Fibroblast of upper back skin (primary cell): ENCODE results near the gene MSI2.

ENCODE experiments used
- DNase-seq: peaks from one replicate; pipeline ENCODE4 v3.0.0-alpha.2; 2013

The MSI2 gene

GRCh38 chr17:57466017-57466471 is 209.7 kb downstream of the MSI2 start:
- DNase-seq = no peak

- DNase-seq = peak; percentile 67
These were observed 210.2 kb downstream of the MSI2 start for GRCh38 chr17:57466521-57466920.

GRCh38 chr17:57467226-57467625 is 210.9 kb downstream of the MSI2 start:
- DNase-seq = no peak

DNA sequence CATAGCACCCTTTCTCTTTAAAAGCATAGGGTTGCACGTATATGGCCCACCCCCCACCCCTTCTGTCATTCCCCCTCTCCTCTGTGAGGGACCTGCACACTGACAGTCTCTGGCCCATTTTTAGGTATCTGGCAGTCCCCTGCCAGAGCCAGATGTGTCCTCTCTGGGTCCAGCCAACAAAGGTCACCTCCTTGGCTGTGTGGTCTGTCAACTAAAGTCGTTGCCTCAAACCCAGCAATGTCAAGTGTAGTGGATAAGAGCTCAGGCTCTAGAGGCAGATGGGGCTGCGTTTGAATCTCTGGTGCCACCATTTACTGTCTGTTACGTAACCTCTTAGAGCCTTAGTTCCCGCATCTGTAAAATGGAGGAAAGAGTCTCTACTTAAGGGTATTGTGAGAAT is 211.5 kb downstream of the MSI2 start:
- DNase-seq = no peak

- no peak for DNase-seq
These were observed 212.8 kb downstream of the MSI2 start for GRCh38 chr17:57468932-57469775.

DNA sequence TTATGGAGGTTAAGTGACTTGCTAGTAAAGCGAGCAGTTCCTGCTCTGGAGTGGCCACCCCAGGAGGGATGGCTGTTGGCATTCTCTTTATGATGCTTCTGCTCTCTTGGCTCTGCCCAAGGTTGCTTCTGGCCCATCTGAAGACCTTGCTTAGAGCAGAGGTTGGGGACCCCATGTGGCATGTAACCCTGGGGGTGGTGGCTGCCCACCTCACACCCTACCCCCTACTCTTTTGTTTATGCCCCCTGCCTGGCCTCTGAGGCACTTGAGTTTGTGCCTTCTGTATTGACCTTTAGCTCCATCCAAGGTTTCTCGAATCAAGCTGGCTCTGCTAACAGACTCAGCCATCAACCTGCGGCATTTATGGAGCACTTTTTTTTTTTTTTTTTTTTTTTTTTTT is 214.6 kb downstream of the MSI2 start:
- DNase-seq = no peak

- peak; percentile 21 for DNase-seq
These were observed 215.6 kb downstream of the MSI2 start for GRCh38 chr17:57471868-57472368.

GRCh38 chr17:57475796-57476195 is 219.5 kb downstream of the MSI2 start:
- no peak for DNase-seq

- DNase-seq = no peak
These were observed 221.4 kb downstream of the MSI2 start for GRCh38 chr17:57477522-57478362.

DNA sequence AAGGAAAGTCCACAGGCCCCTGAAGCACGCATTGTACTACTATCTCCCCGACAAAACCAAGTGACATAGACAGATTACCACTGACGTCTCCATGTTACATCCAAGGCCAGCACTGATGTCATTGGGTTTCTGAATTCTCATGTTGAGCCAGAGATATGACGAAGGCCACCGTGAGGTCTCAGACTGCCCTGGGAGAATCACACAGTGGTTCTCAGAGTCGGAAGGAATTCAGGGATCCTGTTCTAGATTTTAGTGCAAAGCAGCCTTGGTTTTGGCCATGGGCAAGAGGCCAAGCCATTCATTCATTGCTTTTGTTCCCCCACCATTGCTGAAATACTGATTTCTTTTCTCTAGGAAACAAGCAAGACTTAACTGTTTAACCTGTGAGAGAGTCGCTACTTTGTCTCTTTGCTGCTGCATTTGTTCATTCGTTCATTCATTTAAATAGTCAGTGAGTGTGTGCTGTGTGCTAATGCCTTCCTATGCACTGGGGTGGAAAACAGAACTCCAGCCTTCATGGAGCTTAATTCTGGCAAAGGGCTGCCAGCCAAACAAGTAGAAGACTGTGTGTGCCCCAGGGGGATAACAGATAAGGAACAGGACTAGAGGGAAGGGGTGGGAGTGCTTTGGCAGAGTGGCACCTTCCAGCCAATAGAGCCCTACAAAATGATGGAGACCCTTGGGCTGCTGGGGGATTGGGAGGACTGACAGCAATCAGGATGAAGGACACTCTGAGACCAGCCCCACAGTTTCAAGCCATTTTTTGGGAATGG is 222.3 kb downstream of the MSI2 start:
- peak; percentile 17 for DNase-seq

- peak; percentile 51 for DNase-seq
These were observed 224.3 kb downstream of the MSI2 start for GRCh38 chr17:57480438-57481196.

- DNase-seq = peak; percentile 100
These were observed 225.6 kb downstream of the MSI2 start for GRCh38 chr17:57481910-57482391.

DNA sequence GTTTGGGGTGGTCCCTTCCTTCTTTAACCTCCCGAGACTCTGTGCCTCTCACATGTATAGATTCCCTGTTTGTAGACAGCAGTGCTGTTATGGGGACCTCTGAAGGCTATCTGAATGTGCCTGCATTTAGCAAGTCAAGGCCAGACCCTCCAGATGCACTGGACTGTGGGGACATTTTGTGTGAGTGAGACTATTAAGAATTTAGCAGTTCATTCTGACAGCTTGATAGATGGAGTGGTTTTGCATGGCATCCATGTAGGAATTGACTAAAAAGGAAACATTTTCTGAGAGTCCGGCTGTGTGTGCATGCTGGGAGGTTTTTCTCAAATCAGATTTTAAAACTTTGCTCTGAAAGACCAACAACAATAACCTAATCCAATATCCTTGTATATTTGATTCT is 226.3 kb downstream of the MSI2 start:
- peak; percentile 76 for DNase-seq

- peak; percentile 90 for DNase-seq
These were observed 227.9 kb downstream of the MSI2 start for GRCh38 chr17:57484081-57484666.

DNA sequence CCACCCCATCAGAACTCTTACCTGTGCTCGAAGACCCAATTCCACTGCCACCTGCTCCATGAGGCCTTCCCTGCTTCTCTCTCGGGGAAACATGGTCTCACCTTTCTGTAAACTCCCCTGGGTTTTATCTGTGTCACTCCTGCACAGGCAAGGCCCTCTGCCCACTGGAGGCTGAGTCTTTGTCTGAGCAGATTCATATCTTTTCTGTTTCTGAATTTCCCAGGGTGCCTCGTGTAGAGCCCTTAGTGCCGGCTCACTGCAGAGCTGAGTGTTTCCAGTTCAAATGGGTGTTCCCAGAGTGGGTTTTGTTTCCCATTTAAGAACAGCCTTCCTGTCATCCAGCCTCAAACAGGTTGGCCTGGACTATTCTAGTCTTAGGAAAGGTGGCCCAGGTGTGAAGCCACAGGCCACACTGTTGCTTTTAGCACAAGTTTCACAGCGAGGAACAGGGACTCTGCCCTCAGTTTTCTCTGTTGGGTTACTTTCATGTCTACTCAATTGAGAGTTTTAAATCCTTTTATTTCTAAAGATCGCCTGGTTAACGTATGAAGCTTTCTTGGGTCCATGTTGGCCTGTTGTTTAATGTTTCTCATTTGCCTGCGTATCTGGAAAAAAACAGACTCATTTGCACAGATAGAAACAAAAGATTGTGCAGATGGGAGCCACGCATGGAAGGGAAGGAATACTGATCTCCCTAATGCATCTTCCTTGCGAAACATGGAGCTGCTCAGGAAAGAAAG is 228.7 kb downstream of the MSI2 start:
- DNase-seq = no peak

GRCh38 chr17:57485566-57485865 is 229.2 kb downstream of the MSI2 start:
- peak; percentile 65 for DNase-seq

DNA sequence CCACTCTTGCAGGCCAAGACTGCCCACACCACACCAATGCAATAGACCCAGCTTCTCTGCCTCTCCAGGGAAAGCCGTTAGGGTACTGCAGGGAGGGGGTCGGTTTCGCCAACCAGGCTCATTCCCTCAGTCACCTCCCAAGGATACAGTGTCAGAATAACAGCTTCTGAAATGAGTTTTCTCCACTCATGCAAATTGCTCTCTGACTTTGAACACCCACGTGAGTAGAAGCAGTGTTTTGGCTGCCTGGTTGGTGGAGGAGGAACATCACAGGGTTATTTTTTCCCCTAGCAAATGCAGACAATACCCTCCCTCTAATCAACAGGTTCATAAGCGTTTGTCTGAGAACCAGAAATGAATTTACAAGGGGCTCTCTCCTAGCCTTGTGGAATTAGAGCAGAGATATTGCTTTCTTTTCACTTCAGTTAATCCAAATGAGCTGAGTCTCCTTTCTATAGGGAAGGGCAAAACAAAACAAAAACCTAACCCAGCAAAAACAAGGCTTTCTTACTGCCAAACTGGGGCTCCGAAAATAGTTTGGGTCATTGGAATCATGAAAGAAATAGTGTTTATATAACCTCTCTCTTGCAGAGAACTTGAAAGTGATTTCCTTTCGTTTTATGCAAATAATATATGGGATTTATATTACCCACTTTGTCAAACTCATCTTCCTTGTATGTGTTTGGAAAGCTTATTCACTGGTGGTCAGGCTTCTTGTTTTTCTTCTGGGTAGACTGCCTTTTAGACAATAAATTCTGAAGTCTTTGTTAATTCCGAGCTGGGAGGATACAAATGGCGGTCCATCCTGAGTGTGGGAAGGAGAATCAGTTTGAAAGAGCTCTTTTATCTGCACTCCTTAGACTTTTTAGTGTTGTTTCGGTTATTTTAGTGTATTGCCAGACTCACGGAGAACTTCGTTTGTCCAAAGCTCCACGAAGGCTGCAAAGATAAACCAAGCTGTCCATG is 229.9 kb downstream of the MSI2 start:
- no peak for DNase-seq

GRCh38 chr17:57486882-57487301 is 230.6 kb downstream of the MSI2 start:
- no peak for DNase-seq

- DNase-seq = no peak
These were observed 231.2 kb downstream of the MSI2 start for GRCh38 chr17:57487573-57487972.

GRCh38 chr17:57488856-57489255 is 232.5 kb downstream of the MSI2 start:
- no peak for DNase-seq
